ENCODE results near the gene ULBP3.
"Not testable (repeated sequence)": the region's sequence is repeated elsewhere in the genome, so short reads cannot be mapped to it uniquely, and the experiment has no call there.

ULBP3 gene

GRCh38 chr6:150076196-150076893 is 7.4 kb upstream of the ULBP3 start:
- Histone ChIP-seq H3K27ac (no peak overlapping the region), H3K36me3 (no peaks in the 10 kb centered on the region), H3K4me1 (ENCODE audit: control insufficient read depth in 1 of 2, insufficient read depth in 1 of 2, low read depth in 1 of 2, low read length in 1 of 2) (no peaks in the 10 kb centered on the region), H3K27me3 (peaks cover 45% of the 10 kb centered on the region), H3K9me3 (no peaks in the 10 kb centered on the region), H3K4me3 (ENCODE audit: low read depth in 1 of 2, low read length in 1 of 2) (no peak overlapping the region)
- TF ChIP-seq CTCF (IDR thresholded peaks at IDR 0.05), result no peak

GRCh38 chr6:150075034-150075421 is 6.1 kb upstream of the ULBP3 start:
- no peak for TF ChIP-seq CTCF (IDR thresholded peaks at IDR 0.05)
- Histone ChIP-seq H3K27me3 (peaks cover 56% of the 10 kb centered on the region), H3K27ac (no peak overlapping the region), H3K4me3 (ENCODE audit: low read depth in 1 of 2, low read length in 1 of 2) (no peak overlapping the region), H3K36me3 (no peaks in the 10 kb centered on the region), H3K9me3 (no peaks in the 10 kb centered on the region), H3K4me1 (ENCODE audit: control insufficient read depth in 1 of 2, insufficient read depth in 1 of 2, low read depth in 1 of 2, low read length in 1 of 2) (no peaks in the 10 kb centered on the region)

- H3K27ac ChIP-seq; H3K4me1 ChIP-seq (ENCODE audit: control insufficient read depth in 1 of 2, insufficient read depth in 1 of 2, low read depth in 1 of 2, low read length in 1 of 2); H3K36me3 ChIP-seq; H3K4me3 ChIP-seq (ENCODE audit: low read depth in 1 of 2, low read length in 1 of 2); H3K9me3 ChIP-seq: not testable (repeated sequence)
- peaks cover 59% of the 10 kb centered on the region for H3K27me3 ChIP-seq
Observed at GRCh38 chr6:150074396-150075033, 5.6 kb upstream of the ULBP3 start.

DNA sequence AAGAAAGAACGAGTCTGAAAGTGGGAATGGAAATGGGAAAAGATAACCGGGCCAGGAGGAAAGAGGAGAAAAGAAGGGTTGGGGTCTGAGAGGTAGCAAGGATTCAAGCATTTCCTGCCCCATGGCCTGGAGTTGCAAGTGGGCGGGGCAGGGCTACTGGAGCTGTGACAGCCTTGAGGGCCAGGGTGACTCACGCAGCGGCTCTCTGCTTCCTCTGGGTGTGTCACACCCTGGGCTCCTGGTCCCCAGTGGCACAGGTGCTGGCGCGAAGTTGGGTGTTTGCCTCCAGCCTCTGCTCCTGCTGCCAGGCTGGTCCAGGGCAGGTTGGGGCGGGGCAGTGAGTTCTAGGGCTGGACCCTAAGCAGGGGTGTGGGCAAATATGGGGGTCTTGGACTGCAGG is 3.3 kb upstream of the ULBP3 start:
- Histone ChIP-seq H3K9me3 (no peaks in the 10 kb centered on the region), H3K36me3 (no peaks in the 10 kb centered on the region), H3K27me3 (peaks cover 79% of the 10 kb centered on the region), H3K27ac (no peak overlapping the region), H3K4me1 (ENCODE audit: control insufficient read depth in 1 of 2, insufficient read depth in 1 of 2, low read depth in 1 of 2, low read length in 1 of 2) (peaks cover 5 to 11% of the 10 kb centered on the region in 2 experiments), H3K4me3 (ENCODE audit: low read depth in 1 of 2, low read length in 1 of 2) (no peak overlapping the region)
- no peak for TF ChIP-seq CTCF (IDR thresholded peaks at IDR 0.05)

DNA sequence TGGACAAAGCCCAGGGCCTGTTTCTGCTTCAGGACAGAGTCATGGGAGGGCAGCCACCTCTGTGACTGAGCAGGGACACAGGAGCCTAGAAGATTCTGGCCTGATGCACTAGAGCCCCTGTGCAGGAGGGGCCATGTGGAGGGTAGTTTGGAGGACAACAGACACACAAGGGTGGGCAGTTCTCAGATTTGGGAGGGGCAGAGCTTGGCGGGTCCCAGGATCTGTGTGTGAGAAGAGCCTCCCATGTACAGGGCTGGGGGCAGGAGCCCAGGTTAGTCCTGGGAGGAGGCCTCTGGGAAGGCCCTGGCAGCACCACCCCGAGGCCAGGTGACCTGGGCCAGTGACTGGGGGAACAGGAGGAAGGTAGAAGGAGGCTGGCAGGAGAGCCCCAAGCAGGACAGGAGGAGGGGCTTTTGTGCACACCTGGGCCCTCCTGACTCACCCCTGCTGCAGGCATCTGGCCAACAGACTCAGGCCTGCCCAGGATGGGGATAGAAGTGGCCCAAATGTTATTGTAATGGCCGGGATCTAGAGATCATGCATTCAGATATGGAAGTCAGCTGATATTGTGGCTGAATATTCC is 1.4 kb upstream of the ULBP3 start:
- H3K4me1 ChIP-seq (ENCODE audit: control insufficient read depth in 1 of 2, insufficient read depth in 1 of 2, low read depth in 1 of 2, low read length in 1 of 2), result peaks cover 5 to 11% of the 10 kb centered on the region in 2 experiments
- peaks cover 81% of the 10 kb centered on the region for H3K27me3 ChIP-seq
- H3K36me3 ChIP-seq, result no peaks in the 10 kb centered on the region
- no peak overlapping the region for H3K4me3 ChIP-seq (ENCODE audit: low read depth in 1 of 2, low read length in 1 of 2)
- no peak overlapping the region for H3K27ac ChIP-seq
- no peak for TF ChIP-seq CTCF (IDR thresholded peaks at IDR 0.05)
- no peaks in the 10 kb centered on the region for H3K9me3 ChIP-seq

DNA sequence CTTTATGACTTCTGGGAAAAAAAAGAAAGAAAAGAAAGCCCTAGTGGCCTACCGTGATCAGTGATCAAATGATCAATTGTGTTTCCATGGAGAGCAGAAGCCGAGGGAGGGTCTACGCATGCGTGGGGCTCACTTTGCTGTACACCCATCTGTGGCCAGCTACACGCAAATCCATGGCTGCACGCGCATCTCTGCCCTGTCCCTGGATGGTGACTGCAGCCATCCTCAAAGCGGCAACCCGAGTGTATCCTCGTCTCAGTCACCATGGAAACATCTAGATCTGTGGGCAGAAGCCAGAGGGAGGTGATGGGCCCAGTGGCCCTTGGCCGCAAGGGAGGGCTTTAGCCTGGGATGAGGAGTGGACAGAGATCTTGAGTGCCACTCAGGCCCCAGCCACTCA is 785 bp upstream of the ULBP3 start:
- no peak for TF ChIP-seq CTCF (IDR thresholded peaks at IDR 0.05)
- no peak overlapping the region for H3K4me3 ChIP-seq (ENCODE audit: low read depth in 1 of 2, low read length in 1 of 2)
- peaks cover 81% of the 10 kb centered on the region for H3K27me3 ChIP-seq
- no peaks in the 10 kb centered on the region for H3K36me3 ChIP-seq
- H3K4me1 ChIP-seq (ENCODE audit: control insufficient read depth in 1 of 2, insufficient read depth in 1 of 2, low read depth in 1 of 2, low read length in 1 of 2), result peaks cover 5 to 11% of the 10 kb centered on the region in 2 experiments
- no peaks in the 10 kb centered on the region for H3K9me3 ChIP-seq
- no peak overlapping the region for H3K27ac ChIP-seq

Measured in neutrophil (primary cell).